Epithelial cell of proximal tubule (primary cell): ENCODE results near the gene KIAA1210. TPM values are rescaled to one million over a fixed set of nuclear protein-coding genes. Genes with fewer than 3 reads are reported as not detected.

Experiments
- DNase-seq: peaks from one replicate; pipeline ENCODE4 v3.0.0-alpha.2; 2011; ENCODE audit warnings: low read depth
- H3K4me3 ChIP-seq: 2 replicates; pipeline ENCODE4 v1.5.1; 2011; ENCODE audit warnings: low read depth, mild to moderate bottlenecking, low read length
- total RNA-seq: library from RNA; depleted of rRNA; stranded (reverse); fragments of >200 nt; gene quantifications from 2 replicates; pipeline ENCODE4 v1.2.3, GENCODE V29; 2015
- TF ChIP-seq, protein P1 (sequence below): conservative IDR thresholded peaks from 2 replicates; pipeline ENCODE4 v1.5.1; 2012; ENCODE audit warnings: low read depth, mild to moderate bottlenecking, low read length

Gene KIAA1210
- not detected in 2 replicates for total RNA-seq

DNA sequence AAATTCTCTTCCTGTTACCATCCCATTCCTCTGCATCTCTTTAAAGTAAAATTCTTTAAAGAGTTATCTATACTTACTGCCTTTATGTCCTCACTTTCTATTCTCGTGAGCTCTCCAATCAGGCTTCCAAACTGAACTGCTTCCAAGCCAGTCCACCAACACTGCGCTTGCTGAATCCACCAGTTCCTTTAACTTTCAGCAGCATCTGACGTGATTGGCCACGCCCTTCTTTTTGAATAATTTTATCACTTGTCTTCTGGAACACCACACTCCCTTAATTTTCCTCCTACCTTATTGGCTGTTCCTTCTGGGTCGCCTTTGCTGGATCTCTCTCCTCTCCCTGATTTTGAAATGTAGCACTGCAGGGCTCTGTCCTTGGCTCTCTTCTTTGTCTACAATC is at the start of gene KIAA1210:
Gene KIAA1210 (minus strand): TSS at position 163 of the 400 bp plus-strand sequence. CDS start 4,170 bp downstream, outside the sequence.
- TF ChIP-seq, protein P1, sequence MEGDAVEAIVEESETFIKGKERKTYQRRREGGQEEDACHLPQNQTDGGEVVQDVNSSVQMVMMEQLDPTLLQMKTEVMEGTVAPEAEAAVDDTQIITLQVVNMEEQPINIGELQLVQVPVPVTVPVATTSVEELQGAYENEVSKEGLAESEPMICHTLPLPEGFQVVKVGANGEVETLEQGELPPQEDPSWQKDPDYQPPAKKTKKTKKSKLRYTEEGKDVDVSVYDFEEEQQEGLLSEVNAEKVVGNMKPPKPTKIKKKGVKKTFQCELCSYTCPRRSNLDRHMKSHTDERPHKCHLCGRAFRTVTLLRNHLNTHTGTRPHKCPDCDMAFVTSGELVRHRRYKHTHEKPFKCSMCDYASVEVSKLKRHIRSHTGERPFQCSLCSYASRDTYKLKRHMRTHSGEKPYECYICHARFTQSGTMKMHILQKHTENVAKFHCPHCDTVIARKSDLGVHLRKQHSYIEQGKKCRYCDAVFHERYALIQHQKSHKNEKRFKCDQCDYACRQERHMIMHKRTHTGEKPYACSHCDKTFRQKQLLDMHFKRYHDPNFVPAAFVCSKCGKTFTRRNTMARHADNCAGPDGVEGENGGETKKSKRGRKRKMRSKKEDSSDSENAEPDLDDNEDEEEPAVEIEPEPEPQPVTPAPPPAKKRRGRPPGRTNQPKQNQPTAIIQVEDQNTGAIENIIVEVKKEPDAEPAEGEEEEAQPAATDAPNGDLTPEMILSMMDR: no peak
- no peak within 1 kb of the TSS for H3K4me3 ChIP-seq
- no peak for DNase-seq

GRCh38 chrX:119177278-119177677 is 49.7 kb upstream of the KIAA1210 start:
- DNase-seq: no peak
- H3K4me3 ChIP-seq: no peak overlapping the region
- TF ChIP-seq, protein P1: no peak

GRCh38 chrX:119174900-119175299 is 47.3 kb upstream of the KIAA1210 start:
- TF ChIP-seq, protein P1: no peak
- H3K4me3 ChIP-seq: no peak overlapping the region
- DNase-seq: no peak

DNA sequence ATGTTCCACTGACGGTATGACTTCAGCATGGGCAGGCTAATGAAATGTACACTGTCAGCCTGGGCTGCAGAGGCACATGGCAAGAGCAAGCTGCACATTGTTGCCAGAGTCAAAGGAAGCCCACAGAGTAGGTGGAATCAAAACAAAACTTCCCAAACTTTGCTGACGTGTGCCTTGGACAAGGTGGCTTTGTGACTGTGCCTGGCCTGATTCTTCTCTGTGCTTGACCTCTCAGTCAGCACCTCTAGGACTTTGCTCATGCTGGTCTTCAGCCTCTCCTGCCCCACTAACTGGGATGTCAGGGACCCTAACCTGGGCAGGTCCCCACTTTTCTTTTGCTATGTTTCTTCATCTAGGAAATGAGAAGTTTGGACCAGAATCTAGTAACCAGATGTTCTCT is 40.5 kb upstream of the KIAA1210 start:
- DNase-seq: no peak
- TF ChIP-seq, protein P1: no peak

DNA sequence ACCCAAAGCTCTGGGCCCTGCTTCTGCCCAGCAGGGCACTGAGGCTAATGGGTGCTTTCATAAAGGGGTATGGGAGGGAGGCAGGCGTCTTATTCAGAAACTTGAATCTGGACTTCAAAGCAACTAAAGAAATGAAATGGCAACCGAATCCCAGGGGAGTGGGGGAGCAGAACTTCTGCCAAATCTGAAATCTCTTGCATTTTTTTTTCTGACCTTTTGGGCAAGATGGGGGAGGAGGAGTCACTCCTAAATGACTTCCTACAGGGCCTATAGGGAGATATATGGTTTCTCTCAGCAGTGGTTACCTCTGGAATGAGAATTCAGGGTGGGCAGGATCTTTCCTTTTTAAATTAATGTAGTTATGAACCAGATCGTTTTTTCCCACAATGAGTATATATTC is 30.6 kb upstream of the KIAA1210 start:
- H3K4me3 ChIP-seq: no peak overlapping the region
- TF ChIP-seq, protein P1: no peak
- no peak for DNase-seq

More for the DNA sequence above, 40.5 kb upstream of the KIAA1210 start:
- H3K4me3 ChIP-seq: no peak overlapping the region

GRCh38 chrX:119156241-119156640 is 28.6 kb upstream of the KIAA1210 start:
- TF ChIP-seq, protein P1: no peak
- no peak overlapping the region for H3K4me3 ChIP-seq
- no peak for DNase-seq

- no peak overlapping the region for H3K4me3 ChIP-seq
- TF ChIP-seq, protein P1: no peak
- DNase-seq: peak; percentile 10
Observed at GRCh38 chrX:119155416-119156035, 27.9 kb upstream of the KIAA1210 start.
